ENCODE measurements around the gene PARVB. TPM values are rescaled to one million over a fixed set of nuclear protein-coding genes. Genes with fewer than 3 reads are reported as not detected.

Gene PARVB
- total RNA-seq, 2 donors from 2014 or later: 7.3 to 9.2 TPM

GRCh38 chr22:44193535-44193891 lies 169.4 kb downstream of the PARVB start:
- no peaks in the 10 kb centered on the region for H3K9me3 ChIP-seq
- no peak overlapping the region for H3K4me3 ChIP-seq
- H3K27me3 ChIP-seq: no peaks in the 10 kb centered on the region
- ATAC-seq (no peak), DNase-seq (no peak)
- H3K36me3 ChIP-seq (replicated peaks in 1 of 2; ENCODE audit: insufficient read depth in 1 of 2, low read depth in 2 of 2): no peaks in the 10 kb centered on the region
- no peak overlapping the region for H3K27ac ChIP-seq
- TF ChIP-seq CTCF (IDR thresholded peaks at IDR 0.05) (no peak), POLR2A (IDR thresholded peaks at IDR 0.05) (no peak)
- H3K4me1 ChIP-seq: no peaks in the 10 kb centered on the region
- intact Hi-C loops (cut with DNase I): no loop called here
- 28 to 31% methylated on average over 4 of the region's 4 CpGs for WGBS, 2 donors

- 61 to 75% methylated on average over 2 of the region's 2 CpGs for WGBS, 2 donors
- H3K36me3 ChIP-seq (replicated peaks in 1 of 2; ENCODE audit: insufficient read depth in 1 of 2, low read depth in 2 of 2): no peaks in the 10 kb centered on the region
- H3K4me3 ChIP-seq: no peak overlapping the region
- DNase-seq (no peak), ATAC-seq (no peak)
- TF ChIP-seq POLR2A (IDR thresholded peaks at IDR 0.05): no peak
- no peak for TF ChIP-seq CTCF (IDR thresholded peaks at IDR 0.05)
- no peak overlapping the region for H3K27ac ChIP-seq
- H3K9me3 ChIP-seq: no peaks in the 10 kb centered on the region
- intact Hi-C loops (cut with DNase I): no loop called here
- no peaks in the 10 kb centered on the region for H3K27me3 ChIP-seq
- H3K4me1 ChIP-seq: no peaks in the 10 kb centered on the region
Observed at GRCh38 chr22:44194569-44194968, 170.5 kb downstream of the PARVB start.

GRCh38 chr22:44195189-44195871 lies 171.2 kb downstream of the PARVB start:
- H3K36me3 ChIP-seq (replicated peaks in 1 of 2; ENCODE audit: insufficient read depth in 1 of 2, low read depth in 2 of 2): no peaks in the 10 kb centered on the region
- TF ChIP-seq CTCF (IDR thresholded peaks at IDR 0.05): no peak
- no peak for TF ChIP-seq POLR2A (IDR thresholded peaks at IDR 0.05)
- DNase-seq: no peak
- intact Hi-C loops (cut with DNase I): no loop called here
- no peaks in the 10 kb centered on the region for H3K27me3 ChIP-seq
- no peak overlapping the region for H3K4me3 ChIP-seq
- H3K4me1 ChIP-seq: no peaks in the 10 kb centered on the region
- 32 to 38% methylated on average over 2 to 5 of the region's 5 CpGs for WGBS, 2 donors
- ATAC-seq: no peak
- H3K9me3 ChIP-seq: no peaks in the 10 kb centered on the region
- no peak overlapping the region for H3K27ac ChIP-seq

- intact Hi-C loops (cut with DNase I): no loop called here
- Histone ChIP-seq H3K27ac (no peak overlapping the region), H3K36me3 (replicated peaks in 1 of 2; ENCODE audit: insufficient read depth in 1 of 2, low read depth in 2 of 2) (no peaks in the 10 kb centered on the region), H3K4me3 (no peak overlapping the region), H3K27me3 (no peaks in the 10 kb centered on the region), H3K4me1 (no peaks in the 10 kb centered on the region), H3K9me3 (no peaks in the 10 kb centered on the region)
- TF ChIP-seq POLR2A (IDR thresholded peaks at IDR 0.05) (no peak), CTCF (IDR thresholded peaks at IDR 0.05) (no peak)
- no peak for ATAC-seq
- DNase-seq: no peak
- WGBS, 2 donors: 29 to 41% methylated on average over 4 to 9 of the region's 9 CpGs
Observed at GRCh38 chr22:44196241-44196640, 172.1 kb downstream of the PARVB start.

- 60 to 63% methylated on average over 9 to 10 of the region's 10 CpGs for WGBS, 2 donors
Observed at GRCh38 chr22:44196731-44197131, 172.6 kb downstream of the PARVB start.

More at GRCh38 chr22:44196731-44197131, 172.6 kb downstream of the PARVB start:
- no peaks in the 10 kb centered on the region for H3K36me3 ChIP-seq (replicated peaks in 1 of 2; ENCODE audit: insufficient read depth in 1 of 2, low read depth in 2 of 2)
- no peaks in the 10 kb centered on the region for H3K27me3 ChIP-seq
- DNase-seq (no peak), ATAC-seq (no peak)
- no peaks in the 10 kb centered on the region for H3K9me3 ChIP-seq
- no peak overlapping the region for H3K4me3 ChIP-seq
- intact Hi-C loops (cut with DNase I): no loop called here
- TF ChIP-seq POLR2A (IDR thresholded peaks at IDR 0.05): no peak
- no peak for TF ChIP-seq CTCF (IDR thresholded peaks at IDR 0.05)
- no peak overlapping the region for H3K27ac ChIP-seq
- H3K4me1 ChIP-seq: no peaks in the 10 kb centered on the region

All from body of pancreas (tissue), 4 donors.